Stimulated activated CD4-positive, alpha-beta T cell treated with anti-CD3 and anti-CD28 coated beads, Interleukin-4, amount 100 ng/mL, for 48 hours (primary cell): ENCODE data around the gene SIGMAR1.
A peak's percentile ranks its signal among the peaks of the same experiment; 100 is the strongest.

Source experiments
- DNase-seq, 2 donors: peaks; one replicate each; pipeline ENCODE4 v3.0.0-alpha.2; 2020; ENCODE audit warnings: low read depth in 2 of 2

SIGMAR1 gene

DNA sequence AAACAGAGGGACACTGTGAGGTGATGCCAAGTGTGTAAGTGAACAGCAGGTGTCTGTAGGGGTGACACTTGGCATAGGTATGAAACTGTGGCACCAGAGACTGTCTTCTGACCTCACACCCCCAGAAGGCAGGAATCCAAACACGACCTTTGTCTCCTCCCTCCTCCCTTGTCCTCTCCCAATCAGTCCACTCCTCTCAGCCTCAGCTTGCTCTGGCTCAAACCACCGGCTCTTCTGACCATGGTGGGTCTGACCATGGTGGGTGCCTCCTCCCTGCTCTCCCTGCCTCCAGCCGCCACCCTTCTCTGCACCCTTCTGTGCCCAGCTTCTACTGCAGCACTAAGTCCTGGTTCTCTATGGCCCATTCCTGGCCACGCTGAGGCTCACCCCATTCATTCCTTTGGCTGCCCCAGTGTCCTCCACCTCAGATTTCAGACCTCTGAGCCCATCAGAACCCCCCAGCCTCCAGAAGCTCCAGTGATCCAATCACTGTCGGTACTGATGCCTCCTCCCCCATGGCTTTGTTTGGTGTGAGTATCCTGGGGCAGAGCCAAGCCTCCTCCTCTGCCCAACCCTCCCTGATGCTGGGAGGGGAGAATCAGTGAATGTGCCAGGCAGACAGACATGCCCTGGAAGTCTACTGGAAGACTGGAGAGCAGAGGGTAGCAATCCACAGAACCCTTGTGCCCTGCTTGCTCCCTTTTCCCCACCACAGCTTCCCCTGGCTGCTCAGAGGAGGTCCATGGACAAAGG lies 7.0 kb downstream of the SIGMAR1 start:
- DNase-seq = no peak

DNA sequence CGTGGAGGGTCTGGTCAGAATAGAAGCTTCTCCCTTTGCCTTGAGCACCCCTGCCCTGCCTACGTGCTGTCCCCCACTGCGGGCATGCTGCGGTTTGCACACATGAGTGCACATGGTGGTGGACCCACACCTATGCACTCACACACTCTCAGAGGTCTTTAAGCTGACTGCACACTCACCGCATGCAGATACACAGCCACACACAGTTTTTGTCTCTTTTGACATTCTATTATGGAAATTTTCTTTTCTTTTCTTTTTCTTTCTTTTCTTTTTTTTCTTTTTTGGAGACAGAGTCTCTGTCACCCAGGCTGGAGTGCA lies 8.1 kb downstream of the SIGMAR1 start:
- DNase-seq = no peak

DNA sequence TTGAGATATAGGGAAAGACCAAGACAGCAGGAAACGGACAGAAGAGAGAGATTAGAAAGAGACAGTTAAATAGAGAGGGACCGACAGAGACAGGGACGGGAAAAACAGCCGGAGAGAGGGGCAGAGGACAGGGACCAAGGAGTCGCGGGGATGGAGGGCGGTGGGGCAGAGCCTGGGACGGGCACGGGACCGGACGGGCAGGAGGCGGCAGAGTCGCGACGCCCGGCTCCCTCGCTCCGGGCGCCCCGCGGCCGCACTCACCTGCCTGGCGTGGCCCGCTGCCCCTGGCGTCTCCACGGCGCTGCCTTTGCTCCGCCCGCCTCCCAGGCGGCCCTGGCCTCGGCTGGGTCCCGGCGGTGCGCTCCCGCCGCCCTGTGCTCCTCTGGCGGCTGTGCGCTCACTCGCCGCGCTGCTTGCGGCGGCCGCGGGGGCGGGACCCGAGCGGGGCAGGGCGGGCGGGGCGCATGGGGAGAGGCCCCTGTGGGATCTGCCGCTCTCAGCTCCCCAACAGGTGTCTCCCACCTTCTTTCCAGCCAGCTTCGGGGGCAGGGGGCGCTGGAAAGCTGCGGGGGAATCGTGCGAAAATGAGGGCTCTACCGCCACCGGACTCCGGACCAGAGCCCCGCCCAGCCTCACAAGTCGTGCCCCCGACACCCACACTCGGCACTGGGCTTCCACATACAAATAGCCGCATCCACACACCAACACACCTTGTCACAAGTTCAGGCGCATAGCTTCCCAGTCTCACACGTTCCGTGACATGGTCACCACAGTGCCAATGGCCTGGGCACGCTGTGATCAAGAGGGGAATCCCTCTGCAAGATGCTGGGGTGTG lies 8.7 kb downstream of the SIGMAR1 start, which contains the start of gene ARID3C:
Gene ARID3C (minus strand): TSS at position 411 of the 835 bp plus-strand sequence. CDS start 1,052 bp downstream, outside the sequence.
- no peak for DNase-seq

DNA sequence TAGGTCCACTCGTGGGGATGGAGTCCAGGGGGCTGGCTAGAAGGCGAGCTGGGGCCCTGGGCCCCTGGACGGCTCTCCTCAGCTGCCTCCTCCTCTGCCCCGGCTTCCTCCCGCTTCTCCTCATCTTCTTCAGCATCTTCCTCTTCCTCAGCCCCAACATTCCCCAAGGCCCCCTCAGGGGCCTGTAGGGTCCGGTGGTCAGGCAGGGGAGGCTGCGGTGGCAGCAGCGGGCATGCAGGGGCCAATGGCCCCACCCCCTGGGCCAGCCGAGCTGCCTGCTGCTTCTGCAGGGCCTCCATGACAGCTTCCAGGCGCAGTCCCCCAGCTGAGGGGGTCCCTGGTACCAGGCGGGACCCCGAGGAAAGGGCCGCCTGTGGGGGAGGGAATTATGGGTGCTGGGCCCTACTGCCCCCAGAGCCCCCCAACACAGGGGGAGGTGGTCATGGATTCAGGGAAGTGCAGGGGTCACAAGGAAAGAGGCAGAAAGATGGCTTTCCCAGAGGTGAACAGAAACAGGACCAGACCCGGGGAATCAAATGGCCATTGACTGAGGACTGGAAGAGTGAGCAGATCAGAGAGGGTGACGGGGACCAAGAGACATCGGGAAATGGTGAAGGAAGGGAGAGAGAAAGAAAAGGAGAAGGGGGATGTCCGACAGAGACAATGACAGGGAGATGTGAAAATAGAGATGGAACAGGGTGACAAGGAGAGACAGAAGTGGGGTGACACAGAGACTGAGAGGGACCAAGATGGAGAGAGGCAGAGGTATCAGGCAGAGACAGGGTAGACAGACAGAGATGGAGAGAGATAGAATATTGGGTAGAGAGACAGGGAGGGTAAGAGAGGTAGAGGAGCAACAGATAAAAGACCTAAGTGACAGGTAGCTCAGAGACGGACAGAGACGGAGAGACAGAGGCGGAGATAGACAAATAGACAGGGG lies 9.6 kb downstream of the SIGMAR1 start:
- no peak for DNase-seq

DNA sequence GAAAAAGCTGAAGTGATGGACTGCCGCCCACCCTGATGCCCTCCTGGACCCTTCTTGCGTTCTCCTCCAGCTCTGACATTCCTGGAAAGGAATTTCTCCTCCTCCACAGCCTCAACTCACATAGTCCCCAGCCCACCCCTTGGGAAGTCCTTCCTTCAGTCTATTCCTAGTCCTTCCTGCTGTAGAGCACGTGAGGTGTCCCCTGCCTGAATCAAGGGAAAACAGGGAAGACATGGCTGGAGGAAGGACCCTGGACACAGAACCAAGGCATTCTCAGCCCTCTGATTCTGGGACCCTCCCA lies 12.5 kb downstream of the SIGMAR1 start:
- no peak for DNase-seq

DNA sequence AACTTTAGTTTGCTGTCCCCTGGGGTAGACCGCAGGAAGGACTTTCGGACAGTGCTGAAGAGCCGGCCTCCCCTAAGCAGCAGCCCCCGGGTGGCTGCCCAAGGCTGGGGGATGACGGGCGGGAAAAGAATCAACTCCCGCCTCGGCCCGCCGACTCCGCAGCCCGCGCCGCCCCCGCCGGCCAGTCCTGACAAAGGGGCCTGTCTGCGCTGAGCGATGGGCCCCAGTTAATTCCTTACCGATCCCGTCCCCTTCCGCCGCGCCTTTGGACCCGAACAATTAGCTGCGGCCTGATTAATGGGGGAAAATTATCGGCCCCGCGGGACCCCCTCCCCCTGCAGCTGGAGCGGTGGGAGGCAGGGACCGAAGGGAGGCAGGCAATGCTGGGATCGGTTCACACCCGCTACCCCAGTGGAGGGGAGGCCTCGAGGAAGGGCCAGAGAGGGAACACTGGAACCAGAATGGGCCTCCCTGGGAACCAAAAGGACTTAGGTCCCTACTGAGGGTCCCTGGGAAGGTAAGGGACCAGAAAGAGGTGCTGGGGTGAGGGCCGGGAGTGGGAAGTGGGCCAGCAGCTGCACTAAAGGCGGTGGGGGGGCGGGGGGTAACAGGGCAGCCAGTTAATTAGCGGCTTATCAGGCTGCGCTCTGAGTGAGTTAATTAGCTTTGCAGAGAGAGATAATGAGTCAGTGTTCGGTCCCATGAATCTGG lies 13.0 kb downstream of the SIGMAR1 start:
- no peak for DNase-seq

DNA sequence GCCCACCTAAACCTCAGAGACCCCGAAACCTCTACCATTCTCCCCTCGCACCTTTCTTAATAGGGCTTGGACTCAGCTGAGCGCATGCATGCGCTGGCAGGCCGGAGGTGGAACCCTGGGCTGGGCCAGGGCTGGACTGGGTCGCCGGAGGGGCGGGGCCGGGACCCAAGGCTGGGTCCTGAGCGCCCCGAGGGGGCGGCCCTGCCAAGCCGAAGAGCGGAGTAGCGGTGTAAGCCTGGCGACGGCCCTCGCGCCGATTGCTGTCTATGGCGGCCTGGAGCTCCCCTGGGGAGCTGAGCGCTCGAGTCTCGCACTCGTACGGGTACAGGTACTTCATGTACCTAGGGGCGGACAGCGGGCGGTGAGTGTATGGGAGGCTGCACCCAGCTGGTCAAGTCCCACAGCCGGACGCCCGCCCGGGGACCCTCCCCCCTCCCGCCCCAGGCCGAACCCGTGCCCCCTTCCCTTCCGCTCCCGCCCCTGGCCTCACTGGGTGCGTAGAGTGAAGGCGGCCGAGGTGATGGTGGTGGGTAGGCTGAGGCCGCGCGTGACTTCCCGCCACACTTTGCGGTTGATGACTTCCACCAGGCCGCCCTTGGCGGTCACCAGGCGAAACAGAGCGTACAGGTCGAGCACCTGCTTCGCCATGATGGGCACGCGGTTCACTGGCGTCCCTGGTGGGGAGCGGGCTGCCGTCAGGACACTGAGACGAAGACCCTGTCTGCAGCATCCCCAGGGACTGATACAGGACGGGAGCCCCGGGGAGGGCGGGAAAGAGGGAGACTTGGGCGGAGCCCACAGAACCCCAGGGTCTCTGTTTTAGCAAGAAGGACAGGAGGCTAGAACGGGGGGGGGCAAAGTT lies 14.0 kb downstream of the SIGMAR1 start:
- no peak for DNase-seq

DNA sequence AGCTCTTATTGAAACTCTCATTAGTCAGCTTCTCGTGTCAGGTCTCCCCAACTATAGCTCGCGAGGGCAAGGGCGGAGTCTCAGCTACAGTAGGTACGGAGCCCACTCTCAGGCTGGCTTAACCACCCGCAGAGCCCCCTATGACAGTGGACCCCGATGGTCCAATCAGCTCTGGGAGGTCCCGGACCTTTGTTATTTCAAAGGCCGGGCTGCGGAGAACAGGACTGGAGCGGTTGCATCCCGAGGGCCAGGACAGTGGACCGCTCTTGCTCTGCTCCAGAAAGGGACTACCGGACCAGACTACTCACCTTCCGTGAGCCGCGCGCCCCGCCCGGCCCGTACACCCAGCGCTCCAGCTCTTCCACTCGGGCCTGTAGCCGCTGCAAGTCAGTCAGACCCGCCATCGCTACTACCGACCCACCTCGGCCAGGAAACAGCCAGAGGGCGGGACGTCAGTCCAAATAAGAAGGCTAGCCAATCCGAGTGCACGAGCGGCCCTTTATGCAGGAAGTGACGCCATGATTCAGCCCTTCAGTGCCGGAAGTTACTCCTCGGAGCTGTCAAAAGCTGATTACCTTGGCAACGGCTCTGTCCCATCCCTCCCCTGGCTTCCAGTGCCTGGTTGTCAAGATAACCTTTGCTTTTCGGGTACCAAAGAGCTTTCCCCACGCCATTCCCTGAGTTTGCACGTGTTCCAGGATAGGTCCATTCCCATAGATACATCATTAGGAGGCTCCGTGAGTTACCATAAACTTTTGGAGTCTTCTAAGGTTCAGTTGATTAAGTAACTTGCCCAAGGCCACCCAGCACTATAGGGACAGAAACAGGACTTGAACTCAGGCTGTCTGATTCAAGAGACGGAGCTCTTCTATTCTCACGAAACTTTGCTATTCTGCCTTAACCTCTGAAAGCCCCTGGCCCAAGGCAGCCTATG lies 17.3 kb downstream of the SIGMAR1 start, which contains the start of gene DCTN3:
Gene DCTN3 (minus strand): TSS at position 435 of the 934 bp plus-strand sequence. CDS start 31 bp downstream, at position 404.
- peak; percentile 80 to 87 for DNase-seq

DNA sequence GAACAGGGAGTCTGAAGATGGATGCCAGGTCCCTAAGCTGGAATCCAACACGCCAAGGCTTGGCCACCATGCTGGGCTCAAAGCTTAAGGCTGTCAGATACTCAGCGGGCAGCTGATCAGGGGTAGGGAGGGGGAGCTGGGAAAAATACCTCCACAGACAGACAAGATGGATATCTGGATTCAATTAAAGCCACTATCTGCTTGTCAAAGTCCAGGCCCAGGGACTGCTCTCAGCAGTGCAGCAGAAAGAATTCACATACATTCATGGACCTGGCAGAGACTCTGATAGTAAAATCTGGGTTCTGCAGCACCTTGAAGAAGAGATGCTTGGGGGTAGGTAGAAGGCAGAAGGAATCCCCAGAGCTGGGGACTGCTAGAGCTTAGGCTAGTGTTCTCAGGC lies 22.5 kb downstream of the SIGMAR1 start:
- no peak for DNase-seq

DNA sequence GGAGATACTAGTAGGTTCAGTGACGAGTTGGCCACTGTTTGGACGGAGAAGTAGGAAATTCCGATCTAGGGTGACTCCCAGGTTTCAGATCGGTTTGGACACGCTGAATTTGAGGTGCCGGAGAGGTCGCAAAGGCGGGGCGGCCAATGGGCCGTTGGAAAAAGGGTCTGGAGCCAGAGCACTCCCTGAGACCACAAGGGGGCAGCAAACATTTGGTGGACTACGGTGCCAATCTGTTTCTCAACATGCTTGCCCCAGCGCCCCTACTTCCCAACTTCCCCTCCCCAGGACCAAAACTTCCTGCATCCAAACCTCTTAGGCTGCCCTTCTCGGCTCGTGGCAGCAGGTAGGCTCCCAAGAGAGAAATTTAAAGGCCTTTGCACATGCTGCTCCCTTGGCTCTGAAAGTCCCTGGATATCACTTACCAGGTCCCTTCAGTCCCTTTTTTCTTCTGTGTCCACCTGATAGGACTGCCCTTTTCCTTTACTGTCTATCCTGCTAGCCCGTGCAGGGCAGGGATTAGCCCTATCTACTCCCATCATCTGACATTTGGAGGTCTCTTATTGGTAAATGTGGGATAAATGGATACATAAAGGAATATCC lies 24.7 kb downstream of the SIGMAR1 start:
- peak; percentile 59 to 68 for DNase-seq

DNA sequence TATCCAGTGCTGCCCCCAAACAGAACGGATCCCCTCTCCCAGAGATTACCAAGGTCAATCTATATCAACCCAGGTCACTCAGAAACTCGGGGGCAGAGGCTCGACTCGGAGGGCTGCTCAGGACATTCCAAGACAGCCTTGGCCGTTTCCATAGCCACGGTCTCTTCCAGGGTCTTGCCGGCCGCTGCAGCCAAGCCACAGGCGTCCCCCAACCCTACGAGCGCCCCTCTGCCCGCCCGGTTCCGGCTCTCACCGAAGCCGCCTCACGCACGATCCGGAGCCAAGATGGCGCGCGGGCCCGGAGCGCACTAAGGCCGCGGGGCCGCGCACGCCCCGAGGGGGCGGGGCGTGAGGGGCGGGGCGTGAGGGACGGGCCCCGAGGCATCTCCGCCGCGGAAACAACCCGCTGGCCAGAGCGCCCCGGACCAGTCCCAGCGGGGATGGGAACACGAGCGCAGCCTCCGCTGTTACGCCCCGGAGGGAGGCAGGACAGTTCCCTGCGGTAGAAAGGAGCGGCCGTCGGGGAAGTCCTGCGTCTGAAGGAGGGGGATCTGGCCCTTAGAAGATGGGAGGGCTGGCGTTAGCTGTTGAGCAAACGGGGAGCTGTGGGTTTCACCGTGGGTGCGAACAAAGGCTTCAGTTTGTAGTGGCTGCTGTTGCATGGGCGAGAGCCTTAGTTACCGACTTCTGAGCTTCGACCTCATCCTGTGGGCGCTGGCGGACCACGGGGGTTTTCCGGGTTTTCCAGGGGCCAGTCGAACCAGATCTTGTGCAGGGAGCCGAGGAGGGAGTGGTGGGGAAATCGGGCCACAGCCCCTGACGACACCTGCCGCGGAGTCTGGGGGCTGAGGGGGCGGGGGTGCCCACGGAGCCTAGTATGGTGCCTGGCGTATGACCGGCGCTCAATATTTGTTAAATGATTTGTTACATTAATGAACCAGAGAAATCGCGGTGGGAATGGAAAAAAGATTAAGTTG lies 25.5 kb downstream of the SIGMAR1 start, which contains the start of gene RPP25L:
Gene RPP25L (minus strand): TSS at position 287 of the 977 bp plus-strand sequence. CDS start 801 bp downstream, outside the sequence.
- peak; percentile 76 to 83 for DNase-seq

DNA sequence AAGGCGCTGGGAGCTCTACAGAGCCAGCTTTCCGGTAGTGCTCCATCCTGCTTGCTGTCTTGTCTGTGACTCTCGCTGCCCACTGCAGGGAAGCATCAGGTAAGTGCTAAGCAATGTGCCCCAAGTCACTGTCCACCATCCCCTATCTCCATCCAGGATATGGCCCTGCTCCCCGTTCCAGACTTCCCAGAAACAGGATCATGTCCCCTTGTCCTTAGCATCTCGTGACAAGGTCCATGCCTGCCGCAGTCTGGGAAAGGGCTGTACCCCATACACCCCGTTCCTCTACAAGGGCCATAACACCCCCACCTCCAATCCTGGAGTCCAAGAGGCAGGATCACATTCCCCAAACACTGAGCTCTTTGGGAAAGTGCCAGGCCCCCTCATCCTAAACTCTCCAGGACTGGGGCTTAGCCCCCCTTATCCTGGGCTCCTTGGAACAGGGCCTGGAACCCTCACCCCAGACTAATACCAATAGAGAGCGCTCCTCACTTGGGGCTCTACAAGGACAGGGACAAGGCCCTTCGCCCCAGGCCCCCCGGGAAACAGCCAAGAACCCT lies 26.3 kb downstream of the SIGMAR1 start:
- DNase-seq = no peak

DNA sequence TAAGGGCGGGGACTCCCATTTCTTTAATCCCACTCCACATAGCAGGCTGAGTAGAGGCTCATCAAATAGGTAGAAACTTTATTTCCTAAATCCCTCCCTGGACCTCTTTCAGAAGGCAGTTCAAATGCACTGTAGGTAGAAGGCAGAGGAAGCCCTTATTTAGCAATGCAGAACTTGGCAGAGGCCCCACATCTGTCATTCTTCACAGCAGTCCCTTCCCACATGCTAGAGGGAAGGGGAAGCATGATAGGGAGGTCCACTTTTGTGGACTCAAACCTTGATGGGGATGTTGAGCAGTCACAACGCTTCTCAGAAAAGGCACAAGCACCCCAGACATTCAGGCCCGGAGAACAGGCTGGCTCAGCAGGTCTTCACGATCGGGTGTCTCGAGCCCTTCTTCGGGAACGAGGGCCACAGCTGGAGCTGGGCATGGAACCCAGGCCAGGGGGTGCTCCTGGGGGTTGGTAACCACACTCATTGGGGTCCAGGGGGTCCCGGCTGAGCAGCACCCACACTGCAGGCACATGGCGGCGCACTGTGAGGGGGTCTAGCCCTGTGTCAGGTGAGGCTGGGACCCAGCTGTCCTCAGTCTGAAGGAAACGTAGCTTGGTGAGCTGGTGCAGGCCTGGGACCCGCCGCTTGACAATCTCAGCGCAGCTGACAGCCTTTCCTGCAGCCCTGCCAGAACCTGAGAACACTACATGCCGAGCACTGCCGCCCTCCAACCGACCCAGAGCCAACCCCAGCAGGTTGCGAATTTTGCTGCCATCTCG lies 27.0 kb downstream of the SIGMAR1 start:
- DNase-seq = no peak

DNA sequence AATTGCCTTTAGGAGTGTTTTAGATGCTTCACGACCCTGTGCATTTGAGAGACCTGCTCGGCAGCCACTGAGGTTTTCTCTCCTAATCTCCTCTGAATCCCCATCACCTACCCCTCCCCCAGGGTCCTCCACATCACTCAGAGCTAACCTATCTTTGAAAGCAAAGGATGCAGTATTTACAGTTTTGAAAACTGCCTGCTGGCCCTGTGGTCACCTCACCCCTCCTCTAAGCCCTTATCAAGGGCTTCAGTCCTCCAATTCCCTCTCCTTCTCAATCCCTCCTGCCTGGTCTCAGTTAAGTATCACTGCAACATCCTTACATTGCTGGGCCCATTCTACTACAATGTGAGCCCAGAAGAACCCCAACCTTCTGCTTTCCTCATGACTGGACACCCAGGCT lies 30.3 kb downstream of the SIGMAR1 start:
- DNase-seq = no peak

DNA sequence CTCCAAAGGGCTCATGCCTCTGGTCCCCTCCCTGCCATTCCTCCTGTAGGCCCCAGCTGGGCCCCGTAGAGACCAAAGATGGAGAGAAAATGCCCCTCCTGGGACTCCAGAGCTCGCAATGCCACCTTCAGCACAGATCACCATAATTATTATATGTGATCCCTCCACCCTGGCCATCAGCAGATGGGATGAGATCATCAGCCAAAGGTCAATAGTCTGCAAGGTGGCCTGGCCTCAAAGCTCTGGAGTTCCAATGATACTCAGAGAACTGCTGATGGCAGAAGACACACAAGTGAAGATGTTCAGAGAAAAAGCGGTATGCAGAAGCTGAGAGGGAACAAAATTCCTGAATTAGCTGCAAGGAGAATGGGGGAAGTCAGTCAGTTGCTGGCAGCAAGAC lies 30.7 kb downstream of the SIGMAR1 start:
- DNase-seq = no peak

DNA sequence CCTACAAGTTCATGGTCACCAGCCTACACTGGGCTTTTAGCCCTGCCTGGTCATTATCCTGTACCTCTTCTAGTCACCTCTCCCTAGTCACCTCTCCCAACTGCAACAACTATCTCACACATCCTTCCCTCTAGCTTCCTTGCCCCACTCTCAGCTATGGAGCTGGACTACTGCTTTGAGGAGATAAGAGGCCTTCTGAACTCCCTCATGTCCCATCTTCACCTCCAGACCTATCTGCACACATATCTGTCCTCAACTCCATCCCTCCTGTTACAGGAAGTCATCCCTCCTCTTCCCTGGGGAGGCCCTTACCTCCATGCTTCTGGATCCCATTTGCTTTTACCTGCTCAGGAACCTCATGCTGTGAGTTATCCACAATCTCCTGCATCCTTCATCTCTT lies 31.4 kb downstream of the SIGMAR1 start:
- DNase-seq = no peak
